HepG2 (cell line): ENCODE measurements around the gene SLC16A3. TPM values are rescaled to one million over a fixed set of nuclear protein-coding genes. Genes with fewer than 3 reads are reported as not detected.

Experiments
- AKAP8 ChIP-seq: sonication (generic); formaldehyde crosslinking; IDR thresholded peaks from 2 replicates; pipeline ENCODE4 v1.5.1; 2020; ENCODE audit warnings: mild to moderate bottlenecking, missing genetic modification reagents
- CBFB ChIP-seq: sonication (generic); formaldehyde crosslinking; IDR thresholded peaks from 2 replicates; pipeline ENCODE4 v1.4.0; 2020; ENCODE audit warnings: missing genetic modification reagents
- CBX1 ChIP-seq: IDR thresholded peaks from one replicate; pipeline ENCODE4 v1.6.1; 2016; ENCODE audit warnings: antibody characterized with exemption, low read depth
- CCAR2 ChIP-seq: fragments of 200-400 bp; formaldehyde crosslinking; optimal IDR thresholded peaks from 2 replicates; pipeline ENCODE3; 2018; ENCODE audit warnings: low read depth, mild to moderate bottlenecking, low read length, moderate library complexity
- FOSL2 ChIP-seq: sonication (generic); formaldehyde crosslinking; IDR thresholded peaks from 2 replicates; pipeline ENCODE4 v1.4.0; 2020; ENCODE audit warnings: missing genetic modification reagents
- GABPB1 ChIP-seq: IDR thresholded peaks from 2 replicates; pipeline ENCODE4 v1.6.1; 2016; ENCODE audit warnings: mild to moderate bottlenecking, missing genetic modification reagents, moderate library complexity, missing compliant biosample characterization
- KLF13 ChIP-seq: sonication (generic); formaldehyde crosslinking; IDR thresholded peaks from 2 replicates; pipeline ENCODE4 v1.4.0; 2020; ENCODE audit warnings: mild to moderate bottlenecking, missing genetic modification reagents
- MAFK ChIP-seq, 2 experiments: IDR thresholded peaks in 1 of 2; conservative IDR thresholded peaks in 1 of 2; 2 replicates each; pipeline ENCODE4 v1.6.1; 2011; ENCODE audit warnings: improper control_type of control experiment in 2 of 2, low read length in 2 of 2
- MBNL3 ChIP-seq: fragments of 250-450 bp; sonication (Bioruptor Pico); conservative IDR thresholded peaks from 2 replicates; pipeline ENCODE4 v1.8.0; 2022; ENCODE audit warnings: mild to moderate bottlenecking, inconsistent platforms
- MED1 ChIP-seq: sonication (generic); formaldehyde crosslinking; IDR thresholded peaks from 2 replicates; pipeline ENCODE4 v1.4.0; 2020; ENCODE audit warnings: missing genetic modification reagents
- MIER2 ChIP-seq: IDR thresholded peaks from 2 replicates; pipeline ENCODE4 v1.6.1; 2016; ENCODE audit warnings: missing biosample characterization, missing genetic modification reagents
- MIXL1 ChIP-seq: IDR thresholded peaks from 2 replicates; pipeline ENCODE4 v1.6.1; 2016
- MTF2 ChIP-seq: sonication (generic); formaldehyde crosslinking; IDR thresholded peaks from 2 replicates; pipeline ENCODE4 v1.5.0; 2020; ENCODE audit warnings: missing genetic modification reagents, borderline replicate concordance
- PHF20 ChIP-seq: sonication (generic); formaldehyde crosslinking; IDR thresholded peaks from 2 replicates; pipeline ENCODE4 v1.5.0; 2020; ENCODE audit warnings: mild to moderate bottlenecking, missing genetic modification reagents
- PLRG1 ChIP-seq: fragments of 450-650 bp; conservative IDR thresholded peaks from 2 replicates; pipeline ENCODE4 v1.6.1; 2016
- REXO4 ChIP-seq: sonication (generic); formaldehyde crosslinking; IDR thresholded peaks from 2 replicates; pipeline ENCODE4 v1.8.0; 2022; ENCODE audit warnings: missing genetic modification reagents, mild to moderate bottlenecking, borderline replicate concordance
- SSRP1 ChIP-seq: IDR thresholded peaks from 2 replicates; pipeline ENCODE4 v1.6.1; 2016; ENCODE audit warnings: control low read depth
- STAG1 ChIP-seq: sonication (generic); formaldehyde crosslinking; IDR thresholded peaks from 2 replicates; pipeline ENCODE4 v1.4.0; 2020; ENCODE audit warnings: missing genetic modification reagents
- TOE1 ChIP-seq: sonication (generic); formaldehyde crosslinking; IDR thresholded peaks from 2 replicates; pipeline ENCODE4 v1.4.0; 2020; ENCODE audit warnings: mild to moderate bottlenecking, missing genetic modification reagents
- ZBTB26 ChIP-seq: IDR thresholded peaks from 2 replicates; pipeline ENCODE4 v1.6.1; 2016; ENCODE audit warnings: missing compliant biosample characterization, missing genetic modification reagents, borderline replicate concordance
- ZBTB38 ChIP-seq: sonication (generic); formaldehyde crosslinking; IDR thresholded peaks from 2 replicates; pipeline ENCODE4 v1.5.1; 2020; ENCODE audit warnings: mild to moderate bottlenecking, missing genetic modification reagents
- ZBTB42 ChIP-seq: sonication (generic); formaldehyde crosslinking; IDR thresholded peaks from 2 replicates; pipeline ENCODE4 v1.5.0; 2020; ENCODE audit warnings: mild to moderate bottlenecking, missing genetic modification reagents
- ZBTB43 ChIP-seq: sonication (generic); formaldehyde crosslinking; conservative IDR thresholded peaks from 2 replicates; pipeline ENCODE4 v1.4.0; 2020; ENCODE audit warnings: missing genetic modification reagents
- ZFP1 ChIP-seq: IDR thresholded peaks from 2 replicates; pipeline ENCODE4 v1.6.1; 2016
- ZNF136 ChIP-seq: sonication (generic); formaldehyde crosslinking; IDR thresholded peaks from 2 replicates; pipeline ENCODE4 v1.8.1; 2022; ENCODE audit warnings: low read depth, mild to moderate bottlenecking, moderate library complexity, missing genetic modification reagents
- ZNF274 ChIP-seq: sonication (generic); formaldehyde crosslinking; IDR thresholded peaks from 2 replicates; pipeline ENCODE4 v1.5.1; 2020; ENCODE audit warnings: mild to moderate bottlenecking, missing genetic modification reagents
- ZNF468 ChIP-seq: sonication (generic); formaldehyde crosslinking; IDR thresholded peaks from 2 replicates; pipeline ENCODE4 v1.8.0; 2022; ENCODE audit warnings: mild to moderate bottlenecking, moderate library complexity, missing genetic modification reagents
- ZNF598 ChIP-seq: sonication (generic); formaldehyde crosslinking; IDR thresholded peaks from 2 replicates; pipeline ENCODE4 v1.5.1; 2020; ENCODE audit warnings: mild to moderate bottlenecking, missing genetic modification reagents, borderline replicate concordance
- ZNF614 ChIP-seq: IDR thresholded peaks from 2 replicates; pipeline ENCODE4 v1.6.1; 2018; ENCODE audit warnings: missing biosample characterization, missing genetic modification reagents, inconsistent platforms, borderline replicate concordance
- ZNF724P ChIP-seq: sonication (generic); formaldehyde crosslinking; IDR thresholded peaks from 2 replicates; pipeline ENCODE4 v1.8.0; 2022; ENCODE audit warnings: missing genetic modification reagents, borderline replicate concordance
- ZNF75D ChIP-seq: sonication (generic); formaldehyde crosslinking; IDR thresholded peaks from 2 replicates; pipeline ENCODE4 v1.8.1; 2023; ENCODE audit warnings: missing genetic modification reagents, mild to moderate bottlenecking, borderline replicate concordance
- ZNF773 ChIP-seq: sonication (generic); formaldehyde crosslinking; IDR thresholded peaks from 2 replicates; pipeline ENCODE4 v1.4.0; 2020; ENCODE audit warnings: missing genetic modification reagents, borderline replicate concordance
- polyA plus RNA-seq, 8 experiments: library from polyadenylated mRNA; depleted of rRNA in 3 of 8; stranded (reverse) in 7 of 8; unstranded in 1 of 8; fragments of >200 nt; fragmentation: Illumina TruSeq in 4 of 8; extraction: Trizol in 4 of 8; gene quantifications; 2 replicates each; pipeline versions ENCODE4 v1.2.1 to v1.2.3, GENCODE V29; 2011 to 2016; ENCODE audit warnings: low read depth in 4 of 8, missing spikeins in 1 of 8, mixed read lengths in 1 of 8; ENCODE audit not compliant: insufficient read depth in 1 of 8
- total RNA-seq, 5 experiments: library from RNA; depleted of rRNA; stranded (reverse); fragments of >200 nt; fragmentation: Illumina TruSeq; extraction: Trizol; gene quantifications; 2 replicates each; pipeline ENCODE4 v1.2.3, GENCODE V29; 2016; ENCODE audit warnings: low read depth in 1 of 5

SLC16A3 gene
- total and polyA plus RNA-seq, 2 of the 13 experiments (the other 11 are each of a cell fraction or from before 2014, with no cell fraction given), result 242 to 349 TPM

GRCh38 chr17:82205720-82206508, 22.9 kb upstream of the SLC16A3 start (continued):
- TF ChIP-seq ZNF614 (CRISPR knock-in tag), result peak; percentile 48; the same call in 1 of the 2 replicates
- TF ChIP-seq STAG1, result peak; percentile 93
- TF ChIP-seq REXO4, result no peak
- TF ChIP-seq AKAP8 (CRISPR knock-in tag), result peak; percentile 82; the same call in 1 of the 2 replicates
- peak; percentile 76 for TF ChIP-seq MED1 (CRISPR knock-in tag)
- peak; percentile 79 for TF ChIP-seq GABPB1 (CRISPR knock-in tag)
- peak; percentile 68; the same call in 1 of the 2 replicates for TF ChIP-seq ZNF598 (CRISPR knock-in tag)
- peak; percentile 92 for TF ChIP-seq ZBTB38 (CRISPR knock-in tag)
- peak; percentile 75 to 90 for TF ChIP-seq MAFK (conservative IDR thresholded peaks at IDR 0.05 in 1 of 2, IDR thresholded peaks at IDR 0.05 in 1 of 2; ENCODE audit: low read length in 2 of 2)
- peak; percentile 72 for TF ChIP-seq FOSL2 (CRISPR knock-in tag)
- no peak for TF ChIP-seq MBNL3 (CRISPR knock-in tag)
- peak; percentile 81; the same call in 1 of the 2 replicates for TF ChIP-seq ZBTB42 (CRISPR knock-in tag)
- TF ChIP-seq MIER2, result peak; percentile 68; the same call in 1 of the 2 replicates
- TF ChIP-seq ZNF724P (CRISPR knock-in tag), result no peak
- TF ChIP-seq ZNF75D (CRISPR knock-in tag), result no peak
- no peak for TF ChIP-seq ZNF773 (CRISPR knock-in tag)
- TF ChIP-seq MIXL1 (CRISPR knock-in tag), result peak; percentile 78
- peak; percentile 39; the same call in 1 of the 2 replicates for TF ChIP-seq ZNF274 (CRISPR knock-in tag)
- 0 out of 2 replicates have a peak, but pooled peaks have one; percentile 31 for TF ChIP-seq MTF2 (CRISPR knock-in tag)
- peak; percentile 83 for TF ChIP-seq PHF20
- TF ChIP-seq ZBTB26 (CRISPR knock-in tag), result peak; percentile 45; the same call in 1 of the 2 replicates
- 0 out of 2 replicates have a peak, but pooled peaks have one; percentile 61 for TF ChIP-seq CBFB (CRISPR knock-in tag)
- no peak for TF ChIP-seq ZNF468 (CRISPR knock-in tag)
- peak; percentile 17; the same call in 1 of the 2 replicates for TF ChIP-seq ZBTB43 (CRISPR knock-in tag)
- TF ChIP-seq ZNF136 (CRISPR knock-in tag), result 0 out of 2 replicates have a peak, but pooled peaks have one; percentile 39
- peak; percentile 34 for TF ChIP-seq CBX1
- TF ChIP-seq SSRP1, result peak; percentile 90; the same call in 1 of the 2 replicates
- no peak for TF ChIP-seq PLRG1
- no peak for TF ChIP-seq CCAR2
- TF ChIP-seq ZFP1, result peak; percentile 79
- TF ChIP-seq TOE1 (CRISPR knock-in tag), result 0 out of 2 replicates have a peak, but pooled peaks have one; percentile 54
- no peak for TF ChIP-seq KLF13
